NT2/D1 (cell line): Measurements from ENCODE around the gene RPGRIP1L.

ENCODE experiments used
- YY1 ChIP-seq: IDR thresholded peaks from 2 replicates; pipeline ENCODE4 v1.6.1; 2011; ENCODE audit not compliant: insufficient read length, insufficient read depth
- ZNF274 ChIP-seq: IDR thresholded peaks from 2 replicates; pipeline ENCODE4 v1.6.1; 2011; ENCODE audit warnings: mild to moderate bottlenecking, low read depth, low read length

DNA sequence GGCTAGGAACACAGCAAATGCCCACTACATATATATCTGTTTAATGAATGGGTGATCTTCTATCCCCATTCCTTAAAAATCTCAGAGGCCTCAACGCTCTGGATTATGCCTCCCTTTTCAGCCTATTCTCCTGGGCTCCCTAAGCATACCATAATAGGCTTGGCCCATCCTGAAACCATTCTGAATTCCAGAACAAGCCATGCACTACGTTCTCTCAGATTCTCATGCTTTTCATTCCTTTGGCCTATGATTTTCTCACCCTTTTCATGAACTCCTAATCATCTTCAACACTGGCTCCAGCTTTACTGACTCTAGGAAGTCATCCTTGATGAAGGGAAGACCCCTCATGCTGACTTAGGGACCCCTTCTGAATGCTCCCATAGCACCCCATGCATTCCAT, 71.1 kb downstream of the RPGRIP1L start:
- TF ChIP-seq YY1 (no peak), ZNF274 (no peak)
